Endothelial cell of umbilical vein (primary cell): ENCODE data around the gene TBX1. TPM values are rescaled to one million over a fixed set of nuclear protein-coding genes. Genes with fewer than 3 reads are reported as not detected.
A peak's percentile ranks its signal among the peaks of the same experiment; 100 is the strongest.

ENCODE experiments used
- BruUV-seq: library from RNA; stranded (reverse); fragments of 400-500 nt; replicated peaks from 2 replicates; lab custom pipeline; 2021; lab: Mats Ljungman, UMichigan
- CTCF ChIA-PET: fragments of 300-600, 350-600 bp; sonication (Branson Sonifier 250); formaldehyde crosslinking; loops from one replicate; lab custom pipeline; 2021; ENCODE audit warnings: antibody characterized with exemption, inconsistent platforms; lab: Charles Lee
- POLR2A ChIA-PET: fragments of 300-600, 350-600 bp; sonication (Branson Sonifier 250); formaldehyde crosslinking; loops from one replicate; lab custom pipeline; 2021; ENCODE audit warnings: antibody characterized with exemption, inconsistent platforms; lab: Charles Lee
- DNase-seq: peaks from one replicate; pipeline ENCODE4 v3.0.0-alpha.2; 2011; ENCODE audit warnings: low read depth, low spot score
- FAIRE-seq: peaks from 2 replicates; lab custom pipeline; 2011; peaks lifted over from hg19 to GRCh38; lab: Jason Lieb, UNC
- H2AFZ ChIP-seq: 2 replicates; pipeline ENCODE4 v1.6.0; 2012; ENCODE audit warnings: low read depth, low read length, control low read depth, inconsistent platforms
- H3K27ac ChIP-seq: 2 replicates; pipeline ENCODE4 v1.5.1; 2011; ENCODE audit warnings: low read depth, mild to moderate bottlenecking, control low read depth, low read length, moderate library complexity; ENCODE audit not compliant: insufficient read depth
- H3K27me3 ChIP-seq, 2 experiments: 2 replicates each; pipeline versions ENCODE4 v1.6.0 to v1.6.1; 2011; ENCODE audit warnings: low read length in 2 of 2, mixed read lengths in 1 of 2; ENCODE audit not compliant: control insufficient read depth in 2 of 2, insufficient read depth in 2 of 2
- H3K36me3 ChIP-seq, 2 experiments: 2 replicates in 1 of 2; 3 replicates in 1 of 2; pipeline ENCODE4 v1.5.1; 2011; ENCODE audit warnings: low read length in 2 of 2, mild to moderate bottlenecking in 1 of 2, moderate library complexity in 1 of 2; ENCODE audit not compliant: control insufficient read depth in 2 of 2, insufficient read depth in 2 of 2; ENCODE audit errors: extremely low read depth in 1 of 2
- H3K4me1 ChIP-seq: 3 replicates; pipeline ENCODE4 v1.5.1; 2011; ENCODE audit warnings: mild to moderate bottlenecking, low read length; ENCODE audit not compliant: control insufficient read depth, insufficient read depth; ENCODE audit errors: extremely low read depth
- H3K4me2 ChIP-seq: 2 replicates; pipeline ENCODE4 v1.6.1; 2011; ENCODE audit warnings: low read length, control low read depth, mixed read lengths; ENCODE audit not compliant: insufficient read depth
- H3K4me3 ChIP-seq, 3 experiments: fragments of 200-600 bp in 1 of 3; sonication (generic), shearing (Covaris generic) in 1 of 3; replicated peaks in 1 of 3; 2 replicates each; pipeline ENCODE4 v1.5.1; 2011 to 2016; ENCODE audit warnings: control low read depth in 3 of 3, low read length in 3 of 3, mild to moderate bottlenecking in 2 of 3, inconsistent platforms in 1 of 3, low read depth in 1 of 3, moderate library complexity in 1 of 3; ENCODE audit not compliant: insufficient read depth in 1 of 3
- H3K79me2 ChIP-seq: 2 replicates; pipeline ENCODE4 v1.6.0; 2012; ENCODE audit warnings: low read length, inconsistent platforms; ENCODE audit not compliant: control insufficient read depth, insufficient read depth
- H3K9ac ChIP-seq: replicated peaks from 2 replicates; pipeline ENCODE3; 2011; ENCODE audit warnings: low read length, control low read depth; ENCODE audit not compliant: insufficient read depth; ENCODE audit errors: extremely low read depth
- H3K9me1 ChIP-seq: replicated peaks from 3 replicates; pipeline ENCODE4 v1.6.0; 2011; ENCODE audit warnings: mild to moderate bottlenecking, low read length; ENCODE audit not compliant: control insufficient read depth, insufficient read depth; ENCODE audit errors: extremely low read depth
- H3K9me3 ChIP-seq: replicated peaks from 2 replicates; pipeline ENCODE4 v1.5.1; 2012; ENCODE audit warnings: low read length, inconsistent platforms; ENCODE audit not compliant: control insufficient read depth, insufficient read depth
- H4K20me1 ChIP-seq: replicated peaks from 2 replicates; pipeline ENCODE3; 2011; ENCODE audit warnings: mild to moderate bottlenecking, low read length; ENCODE audit not compliant: control insufficient read depth, insufficient read depth; ENCODE audit errors: extremely low read depth
- EZH2 ChIP-seq: IDR thresholded peaks from 2 replicates; pipeline ENCODE4 v1.6.1; 2012; ENCODE audit warnings: borderline replicate concordance, low read depth, mild to moderate bottlenecking, moderate library complexity, low read length, inconsistent platforms; ENCODE audit not compliant: severe bottlenecking
- FOS ChIP-seq: IDR thresholded peaks from 2 replicates; pipeline ENCODE4 v1.6.1; 2011; ENCODE audit warnings: mild to moderate bottlenecking, low read length, moderate library complexity, borderline replicate concordance; ENCODE audit not compliant: insufficient read depth
- GATA2 ChIP-seq: IDR thresholded peaks from 2 replicates; pipeline ENCODE4 v1.7.0; 2011; ENCODE audit warnings: low read depth, mild to moderate bottlenecking, moderate library complexity, mixed read lengths, low read length; ENCODE audit not compliant: insufficient read length, insufficient read depth
- MAX ChIP-seq: IDR thresholded peaks from 2 replicates; pipeline ENCODE4 v1.6.1; 2011; ENCODE audit not compliant: insufficient read depth, insufficient read length
- MYC ChIP-seq: IDR thresholded peaks from one replicate; pipeline ENCODE4 v1.6.1; 2011; ENCODE audit warnings: mild to moderate bottlenecking, low read depth, low read length
- dilution Hi-C: fragments of 300-500 bp; cut with MboI; formaldehyde crosslinking; loops from one replicate; pipeline ENCODE4 v1.15.0; 2019; ENCODE audit warnings: low sequenced_read_pairs; ENCODE audit not compliant: extremely low pct_ligation_motif_present
- intact Hi-C: fragments of 100-400 bp; cut with micrococcal nuclease; formaldehyde crosslinking; loops from one replicate; pipeline ENCODE4 v1.10.0; 2022
- polyA plus RNA-seq, 4 experiments: library from polyadenylated mRNA; depleted of rRNA in 3 of 4; stranded (reverse) in 3 of 4; unstranded in 1 of 4; fragments of >200 nt; gene quantifications; 2 replicates each; pipeline versions ENCODE4 v1.2.1 to v1.2.3, GENCODE V29; 2011 to 2012; ENCODE audit warnings: missing spikeins in 1 of 4
- total RNA-seq: library from RNA; stranded (reverse); gene quantifications from 2 replicates; pipeline ENCODE4 v1.2.3, GENCODE V29; 2021

The TBX1 gene
- total and polyA plus RNA-seq, 2 donors (not counting 3 experiments of a cell fraction or from before 2014, with no cell fraction given): 11.0 to 30.2 TPM

- Histone ChIP-seq H3K9me1 (no peaks in the 10 kb centered on the region), H3K9ac (peak overlapping the region; percentile 32), H3K4me3 (peak overlapping the region; percentile 13 to 51 (median 39)), H3K4me2 (peak overlapping the region; percentile 65), H3K36me3 (peaks cover 0 to 14% of the 10 kb centered on the region in 2 experiments), H3K4me1 (peaks cover 18% of the 10 kb centered on the region), H3K27me3 (no peaks in the 10 kb centered on the region), H2AFZ (peak overlapping the region; percentile 92), H3K9me3 (no peaks in the 10 kb centered on the region), H4K20me1 (no peaks in the 10 kb centered on the region), H3K79me2 (no peaks in the 10 kb centered on the region), H3K27ac (no peak overlapping the region)
- ChIA-PET CTCF (interaction anchor here (1.3 kb wide), 1 partner anchor 39 kb away, joined by 4 read pairs; no protein-coding TSS in a partner anchor), POLR2A (no interaction called here)
- dilution Hi-C loops: no loop called here
- no TSS peak for BruUV-seq
- intact Hi-C loops: loop anchor here (1.0 to 10.0 kb wide), 3 partner anchors 39 to 244 kb away; partner anchors contain the start of genes CDC45 and UFD1
- no peak for TF ChIP-seq EZH2
- TF ChIP-seq GATA2: no peak
- no peak for TF ChIP-seq MAX
- TF ChIP-seq MYC: no peak
- no peak for TF ChIP-seq FOS
- FAIRE-seq (no peak), DNase-seq (no peak)
These were observed 42.0 kb upstream of the TBX1 start for GRCh38 chr22:19718456-19719049.

GRCh38 chr22:19719050-19719482, 41.5 kb upstream of the TBX1 start:
- dilution Hi-C loops: no loop called here
- Histone ChIP-seq H3K27ac (no peak overlapping the region), H3K36me3 (peaks cover 0 to 14% of the 10 kb centered on the region in 2 experiments), H3K9me1 (no peaks in the 10 kb centered on the region), H3K4me3 (peak overlapping the region in 1 of 3 experiments; percentile 51), H3K79me2 (no peaks in the 10 kb centered on the region), H3K4me1 (peaks cover 16% of the 10 kb centered on the region), H4K20me1 (no peaks in the 10 kb centered on the region), H3K27me3 (no peaks in the 10 kb centered on the region), H2AFZ (no peak overlapping the region), H3K9me3 (no peaks in the 10 kb centered on the region), H3K9ac (no peak overlapping the region), H3K4me2 (no peak overlapping the region)
- FAIRE-seq: no peak
- intact Hi-C loops: loop anchor here (10.0 kb wide), 1 partner anchor 244 kb away; the partner anchor contains the start of genes CDC45 and UFD1
- no TSS peak for BruUV-seq
- DNase-seq: no peak
- POLR2A ChIA-PET: no interaction called here
- TF ChIP-seq GATA2 (no peak), MYC (no peak)
- CTCF ChIA-PET: interaction anchor here (0.9 to 2.6 kb wide), 4 partner anchors 12 to 191 kb away, joined by 3 to 16 read pairs (median 4); no protein-coding TSS in a partner anchor
